Inflammatory macrophage treated with lipopolysaccharide for 1 hour (primary cell): ENCODE results near the gene HOXA13.

Experiments used
- DNase-seq, 2 donors: peaks; one replicate each; pipeline ENCODE4 v3.0.0-alpha.2; 2020 to 2022

The HOXA13 gene

DNA sequence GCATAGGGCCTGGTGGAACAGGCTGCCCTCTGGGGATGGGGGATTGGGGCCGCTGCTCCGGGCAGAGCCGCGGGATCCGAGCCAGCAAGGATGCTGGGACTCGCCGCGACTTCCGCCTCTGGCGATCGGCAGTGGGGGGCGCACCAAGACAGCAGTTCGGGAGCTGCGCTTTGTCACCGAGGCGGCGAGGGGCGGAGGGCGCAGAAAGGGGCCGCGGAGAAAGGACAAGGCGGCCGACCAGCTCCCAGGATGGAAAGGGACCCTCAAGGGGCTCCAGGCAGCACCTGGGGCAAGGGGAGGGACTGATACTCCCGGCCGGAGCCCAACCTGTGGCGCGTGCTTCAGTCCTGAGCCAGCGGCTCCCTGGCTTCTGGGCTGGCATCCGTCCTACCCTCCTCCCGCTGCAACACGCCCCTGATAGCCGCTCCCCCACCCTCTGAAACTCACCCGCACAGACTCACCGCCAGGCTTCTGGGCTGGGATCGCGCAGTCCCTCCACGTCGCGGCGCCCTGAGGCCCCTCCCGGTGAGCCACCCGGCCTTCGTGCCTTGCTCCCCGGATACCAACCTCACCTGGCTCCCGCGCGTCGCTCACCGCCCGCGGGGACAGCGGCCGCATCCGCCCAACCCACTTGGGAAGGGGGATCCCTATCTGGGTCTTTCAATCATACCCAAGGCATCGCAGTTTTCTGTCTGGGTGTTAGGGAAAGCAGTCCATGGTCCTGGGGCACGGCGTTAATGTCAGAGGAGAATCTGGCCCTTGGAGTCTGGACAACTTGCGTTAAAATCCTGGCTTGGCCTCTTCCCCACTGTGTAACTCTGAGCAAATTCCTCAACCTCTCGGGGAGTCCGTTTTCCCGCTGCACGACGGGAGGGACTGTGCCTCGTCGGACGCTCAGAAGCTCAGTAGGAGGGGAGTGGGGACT lies 35.8 kb upstream of the HOXA13 start:
- no peak for DNase-seq

DNA sequence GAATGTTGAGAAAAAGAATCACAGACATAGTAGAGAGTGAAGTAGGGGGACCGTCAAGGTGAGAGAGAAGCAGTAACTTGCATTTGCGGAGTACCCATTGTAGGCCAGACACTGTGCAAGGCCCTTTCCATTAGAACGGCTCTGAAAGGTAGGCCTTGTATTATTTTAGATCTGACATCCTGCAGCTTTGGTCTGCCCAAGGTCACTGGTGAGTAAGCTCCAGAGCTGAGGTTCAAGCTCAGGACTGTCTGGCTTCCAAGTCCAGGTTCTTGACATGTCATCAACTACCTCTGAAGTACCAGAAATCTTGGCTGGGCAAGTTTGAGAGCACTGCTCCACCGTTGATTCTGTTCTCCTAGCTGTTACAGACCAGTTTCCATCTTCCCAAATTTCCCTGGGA lies 29.6 kb upstream of the HOXA13 start:
- DNase-seq, result no peak

DNA sequence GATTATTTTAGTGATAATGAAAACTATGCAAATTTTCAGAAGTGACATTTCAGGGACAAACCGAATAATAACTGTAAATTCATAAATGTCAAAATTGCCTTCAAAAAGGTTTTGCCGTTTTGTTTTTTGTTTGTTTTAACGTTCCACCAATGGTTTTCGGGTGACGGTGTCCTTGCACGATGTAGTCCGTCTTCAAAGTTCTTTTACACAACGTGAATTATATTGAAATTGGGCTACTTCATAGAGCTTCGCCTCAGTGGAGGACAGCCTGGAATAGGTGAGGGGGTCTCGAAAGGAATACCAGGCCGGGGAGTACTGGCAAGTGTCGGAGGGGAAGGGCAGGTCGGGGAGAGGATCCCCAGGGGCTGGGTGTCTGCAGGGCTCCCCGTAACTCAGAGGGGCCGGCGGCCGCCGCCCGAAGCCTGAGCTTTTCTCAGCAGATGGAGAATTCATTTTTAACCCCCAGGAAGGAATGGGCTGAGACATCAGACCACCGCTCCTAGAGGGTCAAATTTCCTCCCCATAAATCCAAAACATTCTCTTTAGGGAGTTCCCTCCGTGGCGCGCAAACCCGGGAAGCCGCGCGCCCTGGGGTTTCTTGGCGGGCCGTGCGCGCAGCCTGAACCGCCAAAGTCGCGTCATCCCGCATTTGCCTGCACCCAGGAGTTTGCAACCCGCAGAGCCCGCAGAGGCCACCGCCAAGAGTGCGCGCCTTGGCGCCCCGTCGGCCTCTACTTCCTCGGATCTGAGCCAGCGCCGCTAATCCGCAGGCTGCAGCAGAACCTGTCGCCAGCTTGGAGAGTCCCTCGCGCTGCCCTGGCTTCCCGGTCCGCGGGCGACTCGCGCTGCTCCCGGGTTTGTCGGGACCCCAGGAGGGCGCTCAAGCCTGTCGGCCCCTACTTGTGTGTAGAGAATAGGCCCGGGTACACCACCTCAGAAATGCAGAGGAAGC lies 25.4 kb upstream of the HOXA13 start:
- no peak for DNase-seq

DNA sequence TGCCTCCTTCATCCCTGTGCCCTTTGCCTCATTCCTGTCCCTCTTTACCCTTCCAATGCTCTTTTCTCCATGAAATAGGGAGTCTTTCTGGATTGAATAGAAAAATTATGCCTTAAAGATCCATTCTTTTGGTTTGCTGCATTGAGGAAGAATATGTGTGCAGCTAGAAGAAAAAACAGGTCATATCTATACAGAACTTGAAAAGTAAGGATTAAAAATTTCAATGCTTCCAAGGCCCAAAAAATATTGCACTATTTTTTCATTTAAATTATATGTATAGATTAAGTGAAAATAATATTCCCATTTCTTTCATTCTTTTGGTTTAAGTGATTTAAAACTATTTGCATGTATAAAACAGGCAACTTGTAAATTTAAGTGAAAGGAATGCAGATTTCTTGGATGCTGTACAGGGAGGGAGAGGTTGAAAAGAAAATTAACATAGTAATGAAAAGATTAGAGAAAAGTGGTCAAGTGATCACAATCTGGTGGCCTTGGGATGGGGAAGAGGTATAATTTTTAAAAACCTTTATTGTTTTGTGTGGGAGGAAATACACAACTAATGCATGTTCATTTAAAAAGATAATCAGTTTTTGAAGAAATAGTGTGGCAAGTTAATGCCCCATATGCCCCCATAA lies 24.2 kb upstream of the HOXA13 start:
- no peak for DNase-seq

DNA sequence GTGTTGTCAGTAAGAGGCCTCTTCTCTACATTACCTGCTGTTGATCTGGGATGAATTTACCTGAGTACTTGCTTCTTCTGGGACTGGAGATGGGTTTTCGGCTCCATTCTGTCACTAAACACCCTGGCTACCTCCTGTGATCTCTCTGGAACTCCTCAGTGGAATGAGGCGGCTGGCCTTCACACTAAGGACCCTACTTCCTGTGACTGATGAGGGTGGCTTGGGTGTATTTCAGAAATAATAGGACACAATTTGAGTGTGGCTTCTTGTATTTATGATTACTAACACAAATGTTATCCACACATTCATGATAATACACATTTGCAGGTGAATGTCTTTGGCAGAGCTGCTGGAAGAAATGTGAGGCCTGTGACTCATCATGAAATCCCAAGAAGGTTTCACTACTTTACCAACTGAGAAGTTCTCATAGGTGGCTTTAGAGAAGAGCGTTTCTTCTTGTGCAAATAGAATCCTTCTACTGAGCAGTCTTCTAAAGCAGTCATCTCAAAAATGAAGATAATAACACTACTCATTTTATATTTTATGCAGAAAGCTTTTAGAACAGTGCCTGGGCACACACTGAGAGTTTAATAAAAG lies 21.4 kb upstream of the HOXA13 start:
- no peak for DNase-seq

DNA sequence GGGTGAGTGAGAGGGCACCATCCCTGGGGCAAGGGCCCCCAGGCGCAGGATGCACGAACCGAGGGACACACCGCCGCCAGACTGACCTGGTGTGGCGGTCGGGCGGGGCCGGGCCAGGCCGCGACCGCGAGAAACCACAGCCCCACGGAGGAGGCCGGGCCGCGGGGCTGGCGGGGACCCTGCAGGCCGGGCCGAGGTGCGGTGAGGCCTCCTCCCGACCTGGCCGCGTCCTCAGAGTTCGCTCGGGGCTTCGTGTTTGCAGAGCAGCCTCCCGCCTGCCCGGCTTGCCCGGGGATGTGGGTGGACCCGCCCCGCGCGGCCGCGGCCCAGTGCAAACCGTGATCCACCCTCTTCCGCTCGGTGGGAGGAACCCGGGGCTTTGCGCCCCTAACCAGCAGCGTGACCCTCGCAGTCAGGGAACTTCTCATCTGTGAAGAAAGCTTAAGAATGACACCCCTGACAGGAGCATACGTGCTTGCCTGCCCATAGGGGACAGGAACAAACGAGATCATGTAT lies 20.6 kb upstream of the HOXA13 start:
- DNase-seq, result no peak

DNA sequence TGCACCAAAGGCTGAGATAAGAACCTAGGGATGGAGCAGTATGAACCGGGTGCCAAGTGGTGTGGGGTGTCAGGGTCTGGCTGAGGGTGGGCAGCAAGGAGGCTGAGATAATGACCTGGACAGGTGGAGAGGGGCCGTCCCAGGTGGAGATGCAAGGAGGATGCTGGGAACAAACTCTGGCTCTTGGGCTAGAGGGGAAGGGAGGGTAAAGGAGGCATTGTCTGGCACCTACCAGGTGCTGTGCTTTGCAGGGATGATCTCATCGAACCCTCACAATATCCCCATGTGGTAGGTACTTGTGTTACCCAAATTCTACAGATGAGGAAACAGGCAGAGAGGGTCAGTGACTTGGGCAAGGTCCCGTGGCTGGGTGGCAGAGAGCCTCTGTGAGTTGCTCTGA lies 19.9 kb upstream of the HOXA13 start:
- DNase-seq, result no peak

DNA sequence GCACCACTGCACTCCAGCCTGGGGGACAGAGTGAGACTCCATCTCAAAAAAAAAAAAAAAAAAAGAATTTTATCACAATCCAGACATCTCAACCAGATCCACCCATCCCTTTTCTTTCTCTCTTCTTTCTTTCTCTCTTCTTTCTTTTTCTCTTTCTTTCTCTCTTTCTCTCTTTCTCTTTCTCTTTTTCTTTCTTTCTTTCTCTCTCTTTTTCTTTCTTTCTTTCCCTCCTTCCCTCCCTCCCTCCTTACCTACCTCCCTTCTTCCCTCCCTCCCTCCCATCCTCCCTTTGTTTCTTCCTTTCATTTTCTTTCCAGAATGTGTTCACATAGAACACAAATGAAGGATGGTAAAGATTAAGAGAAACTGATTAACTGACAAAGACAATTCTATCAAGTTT lies 18.1 kb upstream of the HOXA13 start:
- no peak for DNase-seq

DNA sequence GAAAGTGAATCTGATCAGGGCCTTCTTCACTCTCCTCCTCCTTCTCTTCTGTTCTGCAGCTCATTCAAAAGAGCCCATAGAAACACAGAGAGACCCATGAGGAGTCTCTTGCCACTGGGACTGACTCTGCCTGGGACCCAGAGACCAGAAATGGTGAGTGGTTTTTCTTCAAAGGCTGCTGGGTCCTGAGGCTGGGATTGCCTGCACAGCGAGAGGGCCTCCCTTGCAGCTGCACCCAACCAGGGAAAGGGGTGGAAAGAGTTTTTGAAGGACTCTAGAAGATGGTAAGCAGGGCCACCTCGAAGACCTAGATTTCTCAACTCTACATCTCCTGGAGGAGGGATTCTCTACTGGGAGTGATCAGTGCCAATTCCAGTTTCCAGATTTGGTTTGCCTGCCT lies 15.5 kb upstream of the HOXA13 start:
- no peak for DNase-seq

DNA sequence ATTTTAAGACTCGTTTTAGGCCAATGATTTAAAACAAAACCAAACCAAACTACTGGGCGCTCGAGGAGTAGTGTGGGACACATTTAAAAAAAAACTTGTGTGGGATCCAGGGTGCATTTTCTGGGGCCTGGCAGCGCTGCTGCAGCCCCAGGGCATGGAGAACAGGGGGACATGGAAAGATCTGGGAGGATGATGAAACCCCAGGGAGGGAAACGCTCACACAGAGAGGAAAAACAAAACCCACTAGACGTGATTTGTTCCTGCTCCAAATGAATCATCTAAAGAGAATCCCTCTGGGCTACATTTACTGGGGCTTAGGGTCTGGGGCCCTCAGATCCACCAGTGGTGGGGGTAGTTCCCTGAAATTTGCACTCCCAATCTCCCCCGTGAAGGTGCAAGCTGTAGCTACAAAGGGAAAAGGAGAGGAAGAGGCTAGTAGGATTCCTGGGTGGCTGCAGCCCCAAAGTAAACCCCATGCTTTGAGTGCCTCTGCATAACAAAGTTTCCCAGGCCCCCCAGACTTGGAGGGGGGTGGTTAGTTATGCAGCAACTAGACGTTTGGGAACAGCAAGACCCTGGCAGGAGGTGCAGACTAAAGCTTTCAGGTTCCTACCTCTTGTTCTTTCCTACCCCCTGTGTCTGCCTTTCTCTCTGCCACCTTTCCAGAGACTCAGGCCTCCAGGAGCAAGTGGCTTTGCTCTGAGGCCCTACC lies 14.5 kb upstream of the HOXA13 start:
- no peak for DNase-seq

DNA sequence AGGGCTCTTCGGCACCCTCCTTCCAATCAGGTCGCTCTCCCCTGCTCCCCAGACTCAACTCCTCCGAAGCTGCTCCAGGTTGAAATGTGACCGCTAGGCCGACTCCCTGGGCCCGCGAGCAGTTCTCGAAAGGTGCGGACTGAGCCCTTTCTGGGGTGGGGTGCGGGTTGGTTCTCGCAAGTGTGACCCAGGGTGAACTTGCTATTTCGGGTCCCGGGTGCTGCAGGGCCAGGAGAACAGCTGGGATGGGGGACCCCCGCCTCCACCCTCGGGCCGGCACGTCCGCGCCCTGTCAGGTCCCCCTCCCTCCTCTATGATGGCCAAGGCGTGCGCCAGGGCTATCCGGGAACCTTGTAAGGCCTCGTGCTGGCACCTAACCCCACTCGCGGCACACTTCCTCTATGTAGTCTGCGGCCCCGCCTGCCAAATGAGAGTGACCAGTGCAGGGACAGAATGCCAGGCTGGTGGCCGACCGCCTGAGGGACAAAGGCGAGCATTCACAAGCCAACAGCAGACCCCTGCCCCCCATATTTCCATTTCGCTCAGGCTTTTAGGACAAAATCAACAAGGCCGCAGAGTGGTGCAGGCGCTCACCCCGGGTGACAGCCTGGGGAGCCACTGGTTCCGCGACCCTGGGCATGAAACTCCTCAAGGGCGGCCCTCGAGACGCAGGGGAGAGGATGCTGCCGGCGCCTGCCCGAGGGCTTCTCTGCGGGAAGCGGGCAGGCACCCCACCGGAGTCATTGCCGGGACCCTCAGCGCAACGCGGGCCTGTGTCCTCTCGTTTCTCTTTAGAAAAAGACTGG lies 13.7 kb upstream of the HOXA13 start:
- no peak for DNase-seq

DNA sequence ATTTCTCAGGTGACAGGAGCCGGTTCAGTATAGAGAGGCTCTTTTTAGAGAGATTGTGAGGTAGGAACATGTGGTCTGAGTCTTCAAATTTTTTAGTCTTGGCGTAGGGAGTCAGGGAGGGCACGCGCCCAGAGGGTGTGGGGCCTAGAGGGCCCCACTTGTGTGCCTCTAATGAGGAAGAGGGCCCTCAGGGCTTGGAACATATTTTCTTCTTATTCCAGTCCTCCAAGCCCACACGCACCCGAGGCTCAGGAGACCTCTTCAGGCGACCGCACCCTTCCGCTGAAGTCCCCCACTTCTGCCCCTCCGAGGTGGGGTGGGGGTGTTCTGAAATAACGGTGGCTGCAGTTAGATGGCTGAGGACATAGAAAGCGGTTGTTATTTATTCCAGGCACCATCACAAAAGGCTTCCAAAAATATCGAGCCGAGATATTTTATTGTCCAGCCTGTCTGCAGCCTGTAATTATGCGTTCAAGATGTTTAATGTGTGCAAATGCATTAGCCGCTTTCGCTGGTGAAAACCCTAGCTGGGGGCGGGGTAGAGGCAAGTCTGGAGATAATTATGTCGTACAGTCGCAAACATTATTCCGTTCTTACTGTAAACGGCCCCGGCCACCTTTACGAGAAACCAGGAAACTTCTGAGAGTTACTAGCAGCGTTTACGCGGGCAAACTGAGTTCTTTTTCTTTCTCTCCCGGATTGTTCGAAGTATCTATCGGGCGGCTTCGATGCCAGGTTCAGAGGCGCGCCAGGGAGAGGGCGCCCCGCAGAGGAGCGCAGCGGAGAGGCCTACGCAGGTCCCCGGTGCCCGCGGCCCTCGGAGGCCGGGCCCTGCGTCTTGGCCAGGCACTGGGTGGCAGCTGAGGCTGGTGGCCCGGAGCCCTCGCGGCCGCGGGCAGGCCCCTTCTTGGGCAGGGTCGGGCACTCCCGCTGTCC lies 12.9 kb upstream of the HOXA13 start:
- no peak for DNase-seq

DNA sequence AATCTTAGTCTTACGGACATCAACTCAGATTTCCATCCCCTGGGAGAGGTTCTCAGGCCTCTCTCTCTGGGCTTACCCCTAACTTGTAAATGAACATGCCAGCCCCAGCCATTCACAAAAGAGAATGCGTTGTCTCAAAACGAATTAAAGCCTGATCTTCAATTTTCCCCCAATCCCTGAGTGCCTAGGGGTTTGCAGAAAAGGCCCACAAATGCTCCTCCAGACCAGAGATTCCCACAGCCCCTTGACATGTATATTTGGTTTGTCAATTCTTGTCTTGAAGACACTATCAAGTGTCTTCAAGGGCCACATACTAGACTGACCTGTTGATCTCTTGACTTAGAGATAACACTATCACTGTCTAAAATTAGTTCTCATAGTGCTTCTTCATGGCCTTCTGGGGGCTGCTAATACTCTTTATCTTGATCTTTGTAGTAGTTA lies 11.9 kb upstream of the HOXA13 start:
- no peak for DNase-seq

DNA sequence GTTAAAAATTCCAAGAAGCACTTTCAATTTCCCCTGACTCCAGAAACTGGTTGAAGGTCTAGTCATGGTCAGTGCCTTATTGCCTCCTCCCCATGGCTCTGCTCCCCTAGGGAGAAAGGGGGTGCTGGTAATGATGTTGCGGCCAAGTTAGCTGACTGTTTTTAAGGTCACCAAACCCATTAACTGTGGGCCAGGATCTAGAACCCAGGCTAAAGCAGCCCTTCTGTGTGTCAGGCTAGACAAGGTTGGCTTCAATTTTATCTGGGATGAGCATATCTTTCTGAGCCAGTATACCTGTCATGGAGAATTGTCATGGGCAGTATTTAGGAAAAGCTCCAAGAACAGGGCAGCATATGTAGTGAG lies 11.2 kb upstream of the HOXA13 start:
- DNase-seq, result no peak

DNA sequence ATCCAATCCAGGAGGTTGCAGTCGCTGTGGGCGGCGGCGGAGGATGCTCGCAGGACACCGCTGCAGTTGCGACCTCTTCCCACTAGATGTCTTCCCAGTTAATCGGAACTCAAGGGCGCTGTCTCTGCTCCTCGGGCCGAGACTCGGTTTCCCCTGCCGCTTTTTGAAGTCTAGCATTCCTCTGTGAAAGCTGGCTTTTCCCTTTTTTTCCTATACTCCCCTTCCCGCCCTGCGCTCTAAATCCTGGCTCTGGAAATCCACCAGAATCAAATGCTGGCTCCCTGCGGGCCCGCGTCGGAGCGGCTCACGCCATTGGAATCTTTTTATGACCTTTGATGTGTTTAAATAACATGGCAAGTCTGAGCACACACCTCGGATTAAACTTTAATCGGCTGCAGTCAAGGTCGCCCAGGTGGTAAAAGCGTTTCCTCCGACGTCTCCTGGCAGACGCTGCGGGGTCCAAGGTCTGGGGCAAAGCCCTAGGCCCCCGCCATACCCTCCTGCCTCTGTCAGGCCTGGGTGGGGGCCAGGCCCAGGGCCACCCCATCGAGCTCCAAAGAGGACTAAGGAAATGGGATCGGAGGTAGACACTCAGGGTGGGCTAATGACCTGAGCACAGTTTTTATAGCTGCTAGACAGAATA lies 10.7 kb upstream of the HOXA13 start:
- peak; percentile 26 to 66 for DNase-seq

DNA sequence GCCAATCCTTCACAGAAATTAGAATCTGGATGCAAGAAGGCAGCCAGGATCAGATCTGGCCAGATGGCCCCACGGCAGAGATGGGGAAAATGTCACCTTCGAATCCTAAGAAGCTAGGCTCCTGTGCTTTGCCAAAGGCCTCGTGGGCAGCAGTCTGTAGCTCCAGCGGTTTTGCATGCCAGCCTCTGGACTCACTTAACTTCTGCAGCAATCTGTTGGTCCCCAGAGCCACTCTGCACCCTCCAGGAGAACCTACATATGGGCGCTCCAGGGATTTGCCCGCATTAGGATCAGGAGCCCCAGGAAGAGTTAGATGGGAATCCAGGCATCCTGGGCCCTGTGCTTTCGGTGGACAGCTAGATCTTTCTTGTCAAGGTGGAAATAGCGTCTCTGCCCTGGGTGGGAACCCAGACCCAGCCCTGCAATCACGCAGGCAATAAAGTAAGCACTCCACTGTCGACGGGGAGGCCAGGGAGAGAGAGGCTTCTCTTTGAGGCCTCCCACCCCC lies 10.1 kb upstream of the HOXA13 start:
- no peak for DNase-seq

DNA sequence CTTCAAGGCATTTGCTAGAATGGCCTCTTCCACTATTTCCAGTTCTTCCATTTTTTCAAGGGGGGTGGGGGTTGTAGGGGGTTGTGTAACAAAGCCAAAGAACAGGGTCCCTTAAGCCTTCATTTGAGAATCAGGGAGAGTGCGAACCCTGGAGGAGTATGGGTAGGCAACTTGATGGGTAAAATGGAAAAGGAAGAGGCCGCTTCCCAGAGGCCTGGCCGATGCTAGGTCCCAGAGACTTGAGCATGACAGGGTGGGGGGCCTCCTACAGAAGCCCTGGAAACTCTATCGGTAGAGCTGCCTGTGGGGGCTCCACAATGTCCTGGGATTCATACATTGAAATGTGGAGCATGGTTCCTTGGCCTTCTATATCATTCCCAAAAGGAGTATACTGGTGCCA lies 9.1 kb upstream of the HOXA13 start:
- DNase-seq, result no peak

DNA sequence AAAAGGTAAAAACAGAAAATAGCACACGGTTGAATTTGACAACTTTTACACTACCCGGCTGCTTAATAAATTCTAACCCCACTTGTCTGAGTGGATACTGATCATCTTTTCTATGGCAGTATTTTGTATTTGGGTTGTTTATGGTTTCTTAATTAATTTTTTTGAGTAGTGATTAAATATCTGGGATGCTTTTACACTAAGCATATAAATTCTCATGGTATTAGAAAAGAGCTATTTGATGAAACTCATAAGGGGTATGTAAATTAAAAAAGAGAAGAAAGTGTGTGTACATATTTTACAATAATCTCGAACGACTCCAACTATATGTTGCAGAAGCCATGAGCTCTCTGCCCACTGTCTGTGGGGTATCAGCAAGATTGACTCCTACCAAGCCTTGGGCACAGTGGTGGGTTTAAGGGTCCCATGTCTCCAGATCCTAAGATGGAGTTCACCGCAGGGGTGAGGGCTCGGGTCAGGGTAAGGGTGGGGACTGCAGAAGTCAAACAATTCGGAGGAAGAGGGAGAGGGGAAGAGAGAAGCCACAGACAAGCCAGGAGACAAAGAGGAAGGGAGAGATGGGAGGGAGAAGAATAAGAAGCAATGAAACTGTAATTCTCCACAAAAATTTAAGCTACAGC lies 7.6 kb upstream of the HOXA13 start:
- DNase-seq, result no peak
